Muscle layer of colon (tissue), 2 donors: ENCODE measurements around the gene FGG.

ENCODE experiments used
- H3K27ac ChIP-seq: one replicate; pipeline ENCODE4 v1.7.0; 2013; ENCODE audit warnings: low read depth, mild to moderate bottlenecking, low read length, moderate library complexity
- H3K27me3 ChIP-seq, 2 donors: one replicate each; pipeline ENCODE4 v1.7.0; 2013; ENCODE audit warnings: low read length in 2 of 2, mild to moderate bottlenecking in 2 of 2; ENCODE audit not compliant: insufficient read depth in 2 of 2, control insufficient read depth in 1 of 2
- H3K36me3 ChIP-seq: one replicate; pipeline ENCODE4 v1.7.0; 2013; ENCODE audit warnings: mild to moderate bottlenecking, low read length; ENCODE audit not compliant: insufficient read depth
- H3K4me1 ChIP-seq: one replicate; pipeline ENCODE4 v1.7.0; 2013; ENCODE audit warnings: mild to moderate bottlenecking, low read length; ENCODE audit not compliant: insufficient read depth
- H3K4me3 ChIP-seq, 2 donors: one replicate each; pipeline ENCODE4 v1.7.0; 2013; ENCODE audit warnings: low read length in 2 of 2, low read depth in 1 of 2, mild to moderate bottlenecking in 1 of 2, moderate library complexity in 1 of 2
- H3K9ac ChIP-seq: one replicate; pipeline ENCODE4 v1.7.0; 2013; ENCODE audit warnings: low read length
- H3K9me3 ChIP-seq: one replicate; pipeline ENCODE4 v1.7.0; 2013; ENCODE audit warnings: mild to moderate bottlenecking, low read length
- donor health status: abdominal sarcoma.
- donor health status: Adenocarcinoma of cecum.

Gene FGG

DNA sequence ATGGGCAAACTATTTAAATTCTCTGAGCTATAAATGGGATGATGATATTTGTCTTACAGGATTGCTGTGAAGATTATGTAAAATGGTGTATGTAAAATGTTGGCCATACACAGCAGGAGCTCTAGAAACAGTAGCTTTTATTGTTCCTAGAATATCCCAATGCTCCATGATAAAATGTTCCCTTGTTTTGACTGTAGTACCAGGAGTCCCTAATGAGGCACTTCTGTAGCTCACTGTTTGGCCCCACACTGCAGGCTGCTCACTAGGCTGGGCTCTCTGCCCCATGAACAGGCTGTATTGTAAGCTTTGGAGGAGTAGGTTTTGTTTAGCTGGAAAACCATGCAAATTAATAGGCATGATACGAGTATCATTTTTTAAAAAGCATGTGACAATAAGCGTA, 18.6 kb downstream of the FGG start:
- no peak overlapping the region for H3K9ac ChIP-seq
- H3K27me3 ChIP-seq, result no peaks in the 10 kb centered on the region
- no peak overlapping the region for H3K27ac ChIP-seq
- H3K36me3 ChIP-seq, result no peaks in the 10 kb centered on the region
- no peak overlapping the region for H3K4me3 ChIP-seq
- no peaks in the 10 kb centered on the region for H3K4me1 ChIP-seq
- H3K9me3 ChIP-seq, result no peaks in the 10 kb centered on the region

DNA sequence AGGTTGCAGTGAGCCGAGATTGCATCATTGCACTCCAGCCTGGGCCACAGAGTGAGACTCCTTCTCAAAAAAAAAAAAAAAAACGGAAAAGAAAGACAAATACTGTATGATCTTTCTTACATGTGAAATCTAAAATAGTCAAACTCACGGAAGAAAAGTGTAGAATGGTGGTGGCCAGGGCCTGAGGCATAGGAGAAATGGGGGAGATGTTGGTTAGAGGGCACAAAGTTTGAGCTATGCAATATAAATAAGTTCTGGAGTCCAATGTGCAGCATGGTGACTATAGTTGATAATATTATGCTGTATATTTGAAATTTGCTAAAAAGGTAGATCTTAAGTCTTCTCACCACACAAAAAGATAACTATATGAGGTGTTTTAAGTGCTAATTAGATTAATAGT, 20.6 kb downstream of the FGG start:
- Histone ChIP-seq H3K4me1 (no peaks in the 10 kb centered on the region), H3K9me3 (no peaks in the 10 kb centered on the region), H3K27ac (no peak overlapping the region), H3K9ac (no peak overlapping the region), H3K4me3 (no peak overlapping the region), H3K36me3 (no peaks in the 10 kb centered on the region), H3K27me3 (no peaks in the 10 kb centered on the region)

DNA sequence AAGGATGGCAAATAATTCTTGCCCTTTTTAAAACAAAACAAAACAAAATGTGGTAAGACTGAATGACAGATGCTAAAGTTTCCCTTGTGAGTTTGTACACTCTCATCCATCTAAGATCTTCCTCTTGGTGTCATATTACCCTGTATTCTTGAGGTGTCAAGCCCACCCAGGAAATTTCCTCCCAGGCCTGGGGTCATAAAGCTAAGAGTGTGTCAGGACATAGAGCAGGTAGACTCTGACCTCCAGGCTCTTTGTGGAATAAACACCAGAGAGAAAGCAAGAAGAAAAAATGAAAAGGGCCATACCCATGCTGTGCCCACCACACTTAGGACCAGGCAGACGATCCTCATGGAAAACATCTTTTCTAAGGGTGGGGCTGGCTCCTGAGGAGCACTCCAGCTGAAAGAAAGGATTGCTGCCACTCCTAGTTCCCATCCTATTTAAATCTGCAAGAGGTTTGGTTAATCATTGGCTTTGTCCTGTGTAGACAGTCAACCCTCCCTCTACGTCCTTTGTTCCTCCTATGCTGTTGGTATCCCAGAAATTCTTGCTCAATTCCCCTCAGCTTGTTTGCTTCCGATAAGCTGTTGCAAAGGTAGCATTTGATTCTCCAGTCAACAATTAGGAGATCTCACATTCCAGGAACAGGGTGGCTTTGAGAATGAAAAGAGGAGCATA, 22.0 kb downstream of the FGG start, which contains the start of gene FGA:
Gene FGA (minus strand): TSS at position 414 of the 678 bp plus-strand sequence. CDS start 55 bp downstream, at position 359.
- H3K27ac ChIP-seq, result no peak within 1 kb of the TSS
- H3K4me1 ChIP-seq, result no peaks in the 10 kb centered on the region
- no peaks in the 10 kb centered on the region for H3K9me3 ChIP-seq
- no peaks in the 10 kb centered on the region for H3K27me3 ChIP-seq
- H3K36me3 ChIP-seq, result no peaks in the 10 kb centered on the region
- no peak within 1 kb of the TSS for H3K4me3 ChIP-seq
- no peak within 1 kb of the TSS for H3K9ac ChIP-seq

DNA sequence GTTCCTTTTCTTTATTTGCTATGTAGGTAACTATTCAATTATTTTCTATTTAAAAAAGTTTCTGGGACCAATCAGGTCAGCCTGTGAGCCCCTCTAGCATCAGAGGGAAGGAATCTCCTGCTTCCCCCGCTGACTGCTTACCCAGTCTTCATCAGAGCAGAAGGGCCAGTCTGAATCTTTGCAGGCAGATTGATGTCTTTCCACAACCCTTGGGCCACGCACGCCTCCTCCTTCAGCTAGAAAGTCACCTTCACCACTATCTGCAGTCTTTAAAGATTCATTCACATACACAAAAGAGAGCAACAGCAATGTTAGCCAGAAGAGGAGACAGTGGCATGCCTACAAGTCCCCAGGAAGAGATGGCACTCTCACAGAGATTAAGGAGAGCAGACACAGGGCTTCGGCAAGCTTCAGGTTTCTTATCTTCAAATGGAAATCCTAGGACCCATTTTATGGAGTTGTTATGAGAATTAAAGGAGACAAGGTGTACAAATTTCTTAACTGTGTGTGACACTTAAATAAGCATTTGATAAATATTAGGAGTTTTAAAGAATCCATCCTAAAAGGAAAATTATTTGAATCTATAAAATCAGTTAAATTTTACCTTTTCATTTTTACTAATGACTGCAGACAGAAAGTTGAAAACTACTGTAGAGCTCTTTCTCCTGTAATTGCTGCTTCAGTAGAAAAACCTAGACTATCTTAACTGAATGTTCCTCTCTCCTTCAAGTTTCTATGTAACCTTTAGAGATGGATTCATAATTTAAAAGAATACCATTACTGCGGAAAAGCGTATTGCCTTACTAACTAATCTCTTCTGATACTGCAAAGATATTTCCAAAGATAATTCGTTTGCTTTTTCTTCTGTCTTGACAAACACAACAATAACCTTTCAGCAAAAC, 22.9 kb downstream of the FGG start:
- no peaks in the 10 kb centered on the region for H3K27me3 ChIP-seq
- no peak overlapping the region for H3K27ac ChIP-seq
- no peaks in the 10 kb centered on the region for H3K4me1 ChIP-seq
- no peak overlapping the region for H3K4me3 ChIP-seq
- no peaks in the 10 kb centered on the region for H3K36me3 ChIP-seq
- no peak overlapping the region for H3K9ac ChIP-seq
- H3K9me3 ChIP-seq, result no peaks in the 10 kb centered on the region

DNA sequence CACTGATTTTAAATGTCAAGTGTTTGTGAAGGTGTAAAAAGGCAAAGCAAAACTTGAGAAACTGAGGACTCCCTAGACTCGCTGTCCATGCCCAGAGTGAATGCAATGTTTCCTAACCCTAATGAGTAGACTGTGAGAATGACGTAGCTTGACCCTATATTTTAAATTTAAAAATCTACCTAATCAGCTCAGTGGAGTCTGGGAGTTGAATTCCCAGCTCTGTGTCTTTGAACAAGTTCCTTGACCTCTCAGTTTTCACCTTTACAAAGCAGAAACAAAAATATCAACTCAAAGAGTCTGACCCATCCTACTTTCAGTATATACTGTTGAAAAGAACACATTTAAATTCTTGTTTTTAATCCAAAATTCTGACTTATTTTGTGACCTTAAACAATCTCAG, 24.3 kb downstream of the FGG start:
- H3K9ac ChIP-seq, result no peak overlapping the region
- H3K9me3 ChIP-seq, result no peaks in the 10 kb centered on the region
- no peak overlapping the region for H3K4me3 ChIP-seq
- H3K4me1 ChIP-seq, result no peaks in the 10 kb centered on the region
- H3K36me3 ChIP-seq, result no peaks in the 10 kb centered on the region
- H3K27ac ChIP-seq, result no peak overlapping the region
- H3K27me3 ChIP-seq, result no peaks in the 10 kb centered on the region

DNA sequence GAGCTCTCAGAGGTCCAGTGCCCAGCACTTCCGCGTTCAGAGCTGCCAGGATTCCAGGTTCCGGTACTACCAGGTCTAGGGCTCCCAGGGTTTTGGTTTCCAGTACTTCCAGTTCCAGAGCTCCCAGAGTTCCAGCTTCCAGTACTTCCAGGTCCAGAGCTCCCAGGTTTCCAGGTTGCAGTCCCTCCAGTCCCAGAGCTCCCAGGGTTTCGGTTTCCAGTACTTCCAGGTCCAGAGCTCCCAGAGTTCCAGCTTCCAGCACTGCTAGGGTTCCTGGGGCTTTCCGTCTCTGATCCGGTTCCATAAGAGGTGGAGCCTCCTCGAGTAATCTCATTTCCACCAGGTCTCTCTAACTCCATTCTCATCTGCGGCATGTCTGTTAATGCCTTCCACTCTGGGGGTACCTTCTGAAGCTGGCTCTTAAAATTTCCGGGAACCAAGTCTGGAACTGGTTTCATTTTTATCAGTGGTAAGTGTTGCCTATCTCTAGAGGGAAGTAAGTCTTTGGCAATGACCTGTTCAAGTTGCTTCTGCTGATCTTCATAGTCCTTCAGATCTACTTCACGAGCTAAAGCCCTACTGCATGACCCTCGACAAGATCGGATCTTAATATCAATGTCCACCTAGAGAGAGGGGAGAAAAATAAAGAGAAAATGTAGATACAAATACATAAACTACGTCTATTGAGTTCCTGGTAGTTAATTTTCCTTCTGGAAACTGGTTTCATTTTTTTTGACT, 26.0 kb downstream of the FGG start:
- Histone ChIP-seq H3K27me3 (no peaks in the 10 kb centered on the region), H3K4me3 (no peak overlapping the region), H3K36me3 (no peaks in the 10 kb centered on the region), H3K27ac (no peak overlapping the region), H3K9me3 (no peaks in the 10 kb centered on the region), H3K9ac (no peak overlapping the region), H3K4me1 (no peaks in the 10 kb centered on the region)

DNA sequence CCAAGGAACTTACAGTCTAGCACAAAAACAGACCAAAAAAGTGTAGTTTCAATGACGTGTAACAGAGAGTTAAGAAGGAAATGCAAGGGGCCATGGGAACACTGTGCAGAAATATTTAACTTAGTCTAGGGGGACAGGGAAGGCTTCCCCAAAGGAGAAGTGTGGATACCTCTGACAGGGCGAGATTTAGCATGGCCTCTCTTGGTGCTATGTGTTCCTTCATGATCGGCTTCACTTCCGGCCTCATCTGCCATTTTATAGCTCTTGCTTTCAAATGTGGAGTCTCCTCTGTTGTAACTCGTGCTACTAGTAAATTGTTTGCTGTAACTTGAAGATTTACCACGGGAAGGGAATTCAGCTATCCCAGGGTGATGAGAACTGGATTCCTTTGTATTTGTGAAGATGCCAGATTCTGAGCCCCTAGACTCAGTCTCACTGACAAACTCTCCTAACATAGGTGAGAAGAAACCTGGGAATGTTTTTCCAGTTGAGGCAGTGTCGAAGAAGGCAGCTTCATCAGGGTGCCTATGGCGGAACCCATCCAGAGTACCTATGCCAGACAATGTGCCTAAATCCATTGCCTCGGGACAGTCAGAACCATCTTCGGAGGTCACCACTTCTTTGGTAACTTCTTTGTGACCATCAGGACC, 27.0 kb downstream of the FGG start:
- Histone ChIP-seq H3K4me1 (no peaks in the 10 kb centered on the region), H3K27me3 (no peaks in the 10 kb centered on the region), H3K27ac (no peak overlapping the region), H3K36me3 (no peaks in the 10 kb centered on the region), H3K9me3 (no peaks in the 10 kb centered on the region), H3K4me3 (no peak overlapping the region), H3K9ac (no peak overlapping the region)

DNA sequence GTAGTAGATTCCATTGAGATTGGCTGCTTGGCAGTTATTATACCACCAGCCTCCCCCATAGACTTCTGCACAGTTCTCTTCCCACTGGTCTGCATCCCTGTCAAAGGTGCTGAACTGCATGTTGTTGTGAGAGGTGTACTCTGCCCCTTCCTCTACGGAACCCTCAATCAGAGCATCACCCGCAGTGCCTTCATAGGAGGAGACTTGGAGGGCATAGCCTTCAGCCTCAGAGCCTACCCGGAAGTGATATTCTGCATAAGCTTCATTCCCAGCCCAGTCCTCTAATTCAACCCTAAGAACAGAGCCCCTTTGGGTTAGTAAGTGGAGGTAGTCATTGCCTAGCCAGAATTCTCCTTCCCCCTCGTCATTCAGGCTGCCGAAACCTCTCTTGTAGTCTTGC, 28.2 kb downstream of the FGG start:
- Histone ChIP-seq H3K4me1 (no peaks in the 10 kb centered on the region), H3K36me3 (no peaks in the 10 kb centered on the region), H3K4me3 (no peak overlapping the region), H3K9me3 (no peaks in the 10 kb centered on the region), H3K27ac (no peak overlapping the region), H3K27me3 (no peaks in the 10 kb centered on the region), H3K9ac (no peak overlapping the region)

DNA sequence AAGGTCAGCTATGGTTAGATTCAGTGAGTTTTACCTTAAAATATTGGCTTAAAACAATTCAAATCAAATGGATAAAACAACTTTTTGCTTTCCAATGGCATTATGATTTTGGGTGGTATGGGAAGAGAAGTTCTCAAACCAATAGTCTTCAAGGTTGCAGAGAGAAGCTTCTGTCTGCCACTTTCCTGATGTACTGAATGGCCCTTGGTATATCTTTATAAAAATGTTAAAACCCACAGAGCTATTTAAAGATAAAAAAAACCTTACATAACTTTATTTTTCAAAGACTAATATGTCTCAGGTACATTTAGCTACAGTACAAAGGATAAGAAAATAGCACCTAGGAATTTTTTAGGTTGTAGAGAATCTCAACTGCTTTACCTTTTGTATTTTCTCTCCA, 28.8 kb downstream of the FGG start:
- Histone ChIP-seq H3K36me3 (no peaks in the 10 kb centered on the region), H3K9ac (no peak overlapping the region), H3K27me3 (no peaks in the 10 kb centered on the region), H3K4me3 (no peak overlapping the region), H3K9me3 (no peaks in the 10 kb centered on the region), H3K4me1 (no peaks in the 10 kb centered on the region), H3K27ac (no peak overlapping the region)

DNA sequence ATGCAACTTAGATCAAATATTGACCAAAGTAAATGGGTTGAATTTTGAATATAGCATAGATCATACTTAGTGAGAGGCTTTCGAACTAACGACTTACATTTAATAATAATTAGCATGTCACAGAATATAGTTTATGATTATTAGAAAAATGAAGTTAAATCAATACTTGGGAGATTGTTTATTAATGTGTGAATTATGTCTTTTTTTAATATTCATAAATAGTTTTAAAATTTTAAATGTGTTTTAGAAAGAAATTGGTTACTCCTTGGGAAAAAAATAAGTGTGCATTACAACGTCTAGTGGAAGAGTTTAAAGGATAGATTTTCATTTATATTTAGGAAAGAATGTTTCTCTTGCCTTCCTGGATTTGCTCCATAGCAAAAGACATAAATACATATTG, 29.2 kb downstream of the FGG start:
- Histone ChIP-seq H3K4me1 (no peaks in the 10 kb centered on the region), H3K27me3 (no peaks in the 10 kb centered on the region), H3K4me3 (no peak overlapping the region), H3K27ac (no peak overlapping the region), H3K9me3 (no peaks in the 10 kb centered on the region), H3K9ac (no peak overlapping the region), H3K36me3 (no peaks in the 10 kb centered on the region)

DNA sequence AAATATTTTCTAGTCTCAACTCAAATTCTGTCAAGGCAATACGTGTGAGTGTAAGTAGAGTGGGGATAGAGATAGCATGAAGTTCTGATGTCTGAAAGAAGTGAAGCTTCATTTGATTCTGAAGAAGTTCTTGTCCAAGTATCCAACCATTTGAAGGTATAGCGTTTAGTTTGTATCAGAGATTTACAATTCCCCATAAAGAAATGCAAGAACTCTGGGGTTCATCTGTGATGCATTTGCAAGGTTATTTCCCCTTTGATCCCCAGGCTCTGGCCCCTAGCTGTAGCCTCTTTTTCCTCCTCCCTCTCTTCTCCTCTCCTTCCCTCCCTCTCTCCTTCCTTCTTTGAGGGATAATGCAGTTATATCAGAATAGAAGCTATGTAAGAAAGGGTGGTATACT, 29.7 kb downstream of the FGG start:
- Histone ChIP-seq H3K9me3 (no peaks in the 10 kb centered on the region), H3K9ac (no peak overlapping the region), H3K36me3 (no peaks in the 10 kb centered on the region), H3K27me3 (no peaks in the 10 kb centered on the region), H3K4me1 (no peaks in the 10 kb centered on the region), H3K4me3 (no peak overlapping the region), H3K27ac (no peak overlapping the region)
